K562 (cell line): ENCODE measurements around the gene SLC35G3. TPM values are rescaled to one million over a fixed set of nuclear protein-coding genes. Genes with fewer than 3 reads are reported as not detected.

Source experiments
- ATAC-seq: fragments of 200-7000 bp; cut with Tn5 transposase; 3 replicates; pipeline ENCODE4 v1.9.1; 2020; ENCODE audit warnings: moderate library complexity
- BruUV-seq: library from RNA; stranded (reverse); fragments of 400-500 nt; replicated peaks from 2 replicates; lab custom pipeline; 2021; lab: Mats Ljungman, UMichigan
- CTCF ChIA-PET: fragments of 300-600 bp; formaldehyde crosslinking; extraction: SDS; loops from one replicate; lab custom pipeline; 2021; ENCODE audit warnings: low intra/inter-chr PET ratio; lab: Yijun Ruan, JAX
- POLR2A ChIA-PET: fragments of 300-600, 350-650 bp; sonication (Branson Sonifier 250); formaldehyde crosslinking; extraction: SDS; loops from one replicate; lab custom pipeline; 2021; ENCODE audit warnings: antibody characterized with exemption, inconsistent platforms; lab: Yijun Ruan, JAX
- DNase-seq, 4 experiments: peaks; one replicate each; pipeline versions ENCODE4 v3.0.0 to v3.0.0-alpha.2; 2011 to 2018; ENCODE audit warnings: low spot score in 3 of 4, mixed read lengths in 3 of 4; ENCODE audit errors: extremely low read depth in 1 of 4
- FAIRE-seq: peaks from 2 replicates; lab custom pipeline; 2011; peaks lifted over from hg19 to GRCh38; lab: Jason Lieb, UNC
- H2AFZ ChIP-seq: 2 replicates; pipeline ENCODE4 v1.6.0; 2011; ENCODE audit warnings: low read depth, low read length, control low read depth, inconsistent platforms
- H3K27ac ChIP-seq: fragments of 200-600 bp; 3 replicates; pipeline ENCODE4 v1.8.0; 2011; ENCODE audit warnings: low read depth, mild to moderate bottlenecking, control low read depth, inconsistent platforms, low read length, moderate library complexity, mixed read lengths; ENCODE audit errors: extremely low read depth
- H3K27me3 ChIP-seq, 2 experiments: fragments of 300-600 bp in 1 of 2; 2 replicates in 1 of 2; 3 replicates in 1 of 2; pipeline versions ENCODE4 v1.6.0 to v1.8.0; 2011; ENCODE audit warnings: inconsistent platforms in 2 of 2, low read length in 2 of 2, mild to moderate bottlenecking in 1 of 2, mixed read lengths in 1 of 2, moderate library complexity in 1 of 2; ENCODE audit not compliant: control insufficient read depth in 2 of 2, insufficient read depth in 2 of 2
- H3K36me3 ChIP-seq: fragments of 300-600 bp; 3 replicates; pipeline ENCODE4 v1.8.0; 2011; ENCODE audit warnings: mild to moderate bottlenecking, low read length, inconsistent platforms; ENCODE audit not compliant: control insufficient read depth, insufficient read depth
- H3K4me1 ChIP-seq, 2 experiments: fragments of 200-600 bp in 1 of 2; replicated peaks in 1 of 2; 2 replicates in 1 of 2; 3 replicates in 1 of 2; pipeline versions ENCODE4 v1.5.1 to v1.8.0; 2011; ENCODE audit warnings: inconsistent platforms in 2 of 2, low read length in 2 of 2, mild to moderate bottlenecking in 1 of 2, mixed read lengths in 1 of 2, moderate library complexity in 1 of 2; ENCODE audit not compliant: control insufficient read depth in 2 of 2, insufficient read depth in 2 of 2
- H3K4me2 ChIP-seq: 2 replicates; pipeline ENCODE4 v1.6.1; 2011; ENCODE audit warnings: low read length, control low read depth, inconsistent platforms, mixed read lengths; ENCODE audit not compliant: insufficient read depth
- H3K4me3 ChIP-seq: fragments of 200-600 bp; sonication (generic), shearing (Covaris generic); 2 replicates; pipeline ENCODE4 v1.5.1; 2016; ENCODE audit warnings: control low read depth, inconsistent platforms
- H3K79me2 ChIP-seq: fragments of 200-600 bp; 3 replicates; pipeline ENCODE4 v1.8.0; 2011; ENCODE audit warnings: low read length, inconsistent platforms; ENCODE audit not compliant: control insufficient read depth, insufficient read depth
- H3K9ac ChIP-seq, 2 experiments: 2 replicates each; pipeline versions ENCODE4 v1.6.0 to v1.6.1; 2011; ENCODE audit warnings: low read depth in 2 of 2, low read length in 2 of 2, control low read depth in 1 of 2, inconsistent platforms in 1 of 2, mild to moderate bottlenecking in 1 of 2, mixed read lengths in 1 of 2; ENCODE audit not compliant: insufficient read depth in 1 of 2
- H3K9me1 ChIP-seq: one replicate; pipeline ENCODE4 v1.6.0; 2011; ENCODE audit warnings: inconsistent platforms, mild to moderate bottlenecking, low read length, moderate library complexity; ENCODE audit not compliant: control insufficient read depth, insufficient read depth
- H3K9me3 ChIP-seq: replicated peaks from 2 replicates; pipeline ENCODE4 v1.5.1; 2011; ENCODE audit warnings: low read depth, low read length, inconsistent platforms; ENCODE audit not compliant: control insufficient read depth, insufficient read depth
- H4K20me1 ChIP-seq: replicated peaks from 2 replicates; pipeline ENCODE4 v1.6.1; 2011; ENCODE audit warnings: low read length, inconsistent platforms, mixed read lengths; ENCODE audit not compliant: control insufficient read depth, insufficient read depth
- CBX5 ChIP-seq: IDR thresholded peaks from 2 replicates; pipeline ENCODE4 v1.6.1; 2014; ENCODE audit warnings: low read depth, borderline replicate concordance
- DDX20 ChIP-seq: fragments of 450-650 bp; IDR thresholded peaks from 2 replicates; pipeline ENCODE4 v1.6.1; 2016; ENCODE audit warnings: missing genetic modification characterization, low read depth, mild to moderate bottlenecking, missing compliant biosample characterization, moderate library complexity
- FOXK1 ChIP-seq: sonication (generic); formaldehyde crosslinking; IDR thresholded peaks from 2 replicates; pipeline ENCODE4 v1.8.0; 2022; ENCODE audit warnings: missing genetic modification reagents, mild to moderate bottlenecking, borderline replicate concordance
- GTF2F1 ChIP-seq: IDR thresholded peaks from 2 replicates; pipeline ENCODE4 v1.6.1; 2011; ENCODE audit warnings: low read depth, low read length, improper control_type of control experiment
- PCBP2 ChIP-seq: fragments of 200-400 bp; formaldehyde crosslinking; IDR thresholded peaks from 2 replicates; pipeline ENCODE4 v1.6.1; 2018; ENCODE audit warnings: low read length, low read depth, mild to moderate bottlenecking, moderate library complexity; ENCODE audit not compliant: poor library complexity, severe bottlenecking
- POLR2B ChIP-seq: fragments of 450-650 bp; IDR thresholded peaks from 2 replicates; pipeline ENCODE4 v1.6.1; 2018; ENCODE audit warnings: low read depth; ENCODE audit not compliant: partially characterized antibody
- STAT5A ChIP-seq: IDR thresholded peaks from 2 replicates; pipeline ENCODE4 v1.6.1; 2012; ENCODE audit warnings: low read length, inconsistent platforms, borderline replicate concordance
- WGBS: fragments of 100-300 bp; shearing (Covaris generic); methylation state at CpG from one replicate; pipeline ENCODE4 v1.1.6; 2016; ENCODE audit warnings: low coverage, mixed read lengths; ENCODE audit not compliant: insufficient coverage; ENCODE audit errors: missing lambda C conversion rate; 5-methylcytosine and 5-hydroxymethylcytosine counted together
- in situ Hi-C: fragments of 300-500 bp; cut with MboI; formaldehyde crosslinking; loops from 4 replicates; pipeline ENCODE4 v1.15.0; 2018; ENCODE audit warnings: inconsistent platforms, mixed read lengths
- intact Hi-C: fragments of 100-400 bp; cut with micrococcal nuclease; formaldehyde crosslinking; loops from 2 replicates; pipeline ENCODE4 v1.14.2; 2022
- polyA plus RNA-seq, 8 experiments: library from polyadenylated mRNA; depleted of rRNA in 4 of 8; stranded (reverse) in 5 of 8; unstranded in 3 of 8; fragments of >200 nt; fragmentation: Nextera tagmentation in 2 of 8; fragmentation: Illumina TruSeq in 1 of 8; extraction: Ambion mirVana in 2 of 8; extraction: Trizol in 1 of 8; gene quantifications; 2 replicates each; pipeline versions ENCODE4 v1.2.1 to v1.2.3, GENCODE V29; 2011 to 2014; ENCODE audit warnings: inconsistent platforms in 1 of 8, missing spikeins in 1 of 8
- total RNA-seq, 7 experiments: library from RNA; depleted of rRNA in 6 of 7; stranded (reverse); fragments of >200 nt in 6 of 7; fragmentation: Illumina TruSeq in 2 of 7; extraction: Trizol in 2 of 7; gene quantifications; 2 replicates each; pipeline versions ENCODE4 v1.2.1 to v1.2.3, GENCODE V29; 2011 to 2021; ENCODE audit warnings: low replicate concordance in 1 of 7
- TF ChIP-seq, protein P1 (sequence below): fragments of 450-650 bp; IDR thresholded peaks from 2 replicates; pipeline ENCODE4 v1.6.1; 2016; ENCODE audit warnings: low read depth, mild to moderate bottlenecking, moderate library complexity
- TF ChIP-seq, protein P2 (sequence below): fragments of 250-450 bp; sonication (Bioruptor Pico); IDR thresholded peaks from 2 replicates; pipeline ENCODE4 v1.9.0; 2021; ENCODE audit warnings: mild to moderate bottlenecking

The SLC35G3 gene
- total and polyA plus RNA-seq, 9 of the 15 experiments (the other 6 are each of a cell fraction or from before 2014, with no cell fraction given): not detected

DNA sequence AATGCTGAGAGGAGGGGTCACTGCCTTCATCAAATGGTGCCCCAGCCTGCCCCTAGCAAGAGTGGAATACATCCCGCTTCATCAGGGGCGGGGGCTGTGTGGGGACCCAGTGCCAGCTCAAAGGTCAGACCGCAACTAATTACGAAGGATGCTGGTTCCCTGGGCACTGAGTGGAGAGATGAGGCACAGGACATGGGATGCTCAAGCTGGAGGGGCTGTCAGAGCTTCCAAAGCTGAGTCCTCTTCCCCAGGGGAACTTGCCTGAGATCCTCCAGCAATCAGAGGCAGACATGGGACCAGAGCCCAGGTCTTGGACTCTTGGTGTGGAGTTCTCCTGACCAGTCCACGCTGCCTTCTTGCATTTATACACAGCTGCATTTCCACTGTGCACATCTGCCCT lies 27.7 kb downstream of the SLC35G3 start:
- in situ Hi-C loops (loop anchor here (10.0 kb wide), 1 partner anchor 588 kb away; the partner anchor contains the start of gene GAS2L2), intact Hi-C loops (no loop called here)
- ChIA-PET POLR2A (interaction anchor here (1.4 kb wide), 1 partner anchor 16 kb away, joined by 4 read pairs; no protein-coding TSS in a partner anchor), CTCF (no interaction called here)
- Histone ChIP-seq H2AFZ (no peak overlapping the region), H3K4me2 (no peak overlapping the region), H3K79me2 (no peaks in the 10 kb centered on the region), H4K20me1 (no peaks in the 10 kb centered on the region), H3K4me3 (no peak overlapping the region), H3K36me3 (no peaks in the 10 kb centered on the region), H3K27me3 (peaks cover 20 to 57% of the 10 kb centered on the region in 2 experiments), H3K9ac (no peak overlapping the region), H3K27ac (no peak overlapping the region), H3K9me1 (no peaks in the 10 kb centered on the region), H3K4me1 (no peaks in the 10 kb centered on the region; a peak in 1 of 5 replicates), H3K9me3 (no peaks in the 10 kb centered on the region)
- FAIRE-seq (no peak), DNase-seq (no peak), ATAC-seq (no peak)
- no TSS peak for BruUV-seq
- TF ChIP-seq STAT5A (no peak), POLR2B (no peak), DDX20 (no peak), FOXK1 (CRISPR knock-in tag) (no peak), GTF2F1 (no peak), PCBP2 (no peak), CBX5 (no peak)
- TF ChIP-seq, protein P1, sequence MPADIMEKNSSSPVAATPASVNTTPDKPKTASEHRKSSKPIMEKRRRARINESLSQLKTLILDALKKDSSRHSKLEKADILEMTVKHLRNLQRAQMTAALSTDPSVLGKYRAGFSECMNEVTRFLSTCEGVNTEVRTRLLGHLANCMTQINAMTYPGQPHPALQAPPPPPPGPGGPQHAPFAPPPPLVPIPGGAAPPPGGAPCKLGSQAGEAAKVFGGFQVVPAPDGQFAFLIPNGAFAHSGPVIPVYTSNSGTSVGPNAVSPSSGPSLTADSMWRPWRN: no peak
- TF ChIP-seq, protein P2, sequence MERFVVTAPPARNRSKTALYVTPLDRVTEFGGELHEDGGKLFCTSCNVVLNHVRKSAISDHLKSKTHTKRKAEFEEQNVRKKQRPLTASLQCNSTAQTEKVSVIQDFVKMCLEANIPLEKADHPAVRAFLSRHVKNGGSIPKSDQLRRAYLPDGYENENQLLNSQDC: no peak
- WGBS: 0% methylated on average over 4 of the region's 5 CpGs
